HEK293 (cell line): ENCODE data around the gene TIAM2.

Source experiments
- ZNF501 ChIP-seq: fragments of 450-650 bp; formaldehyde crosslinking; IDR thresholded peaks from 2 replicates; pipeline ENCODE4 v1.5.1; 2016; ENCODE audit warnings: missing biosample characterization, missing genetic modification characterization
- TF ChIP-seq, protein P1 (sequence below): fragments of 450-650 bp; formaldehyde crosslinking; IDR thresholded peaks from 2 replicates; pipeline ENCODE4 v1.5.1; 2016; ENCODE audit warnings: missing biosample characterization, missing genetic modification characterization
- TF ChIP-seq, protein P2 (sequence below): fragments of 450-650 bp; formaldehyde crosslinking; IDR thresholded peaks from 2 replicates; pipeline ENCODE4 v1.5.1; 2017; ENCODE audit warnings: missing biosample characterization, missing genetic modification characterization

GRCh38 chr6:155232848-155233247 is 237.7 kb downstream of the TIAM2 start:
- TF ChIP-seq, protein P1, sequence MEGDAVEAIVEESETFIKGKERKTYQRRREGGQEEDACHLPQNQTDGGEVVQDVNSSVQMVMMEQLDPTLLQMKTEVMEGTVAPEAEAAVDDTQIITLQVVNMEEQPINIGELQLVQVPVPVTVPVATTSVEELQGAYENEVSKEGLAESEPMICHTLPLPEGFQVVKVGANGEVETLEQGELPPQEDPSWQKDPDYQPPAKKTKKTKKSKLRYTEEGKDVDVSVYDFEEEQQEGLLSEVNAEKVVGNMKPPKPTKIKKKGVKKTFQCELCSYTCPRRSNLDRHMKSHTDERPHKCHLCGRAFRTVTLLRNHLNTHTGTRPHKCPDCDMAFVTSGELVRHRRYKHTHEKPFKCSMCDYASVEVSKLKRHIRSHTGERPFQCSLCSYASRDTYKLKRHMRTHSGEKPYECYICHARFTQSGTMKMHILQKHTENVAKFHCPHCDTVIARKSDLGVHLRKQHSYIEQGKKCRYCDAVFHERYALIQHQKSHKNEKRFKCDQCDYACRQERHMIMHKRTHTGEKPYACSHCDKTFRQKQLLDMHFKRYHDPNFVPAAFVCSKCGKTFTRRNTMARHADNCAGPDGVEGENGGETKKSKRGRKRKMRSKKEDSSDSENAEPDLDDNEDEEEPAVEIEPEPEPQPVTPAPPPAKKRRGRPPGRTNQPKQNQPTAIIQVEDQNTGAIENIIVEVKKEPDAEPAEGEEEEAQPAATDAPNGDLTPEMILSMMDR (tag by site-specific recombination): no peak
- TF ChIP-seq, protein P2, sequence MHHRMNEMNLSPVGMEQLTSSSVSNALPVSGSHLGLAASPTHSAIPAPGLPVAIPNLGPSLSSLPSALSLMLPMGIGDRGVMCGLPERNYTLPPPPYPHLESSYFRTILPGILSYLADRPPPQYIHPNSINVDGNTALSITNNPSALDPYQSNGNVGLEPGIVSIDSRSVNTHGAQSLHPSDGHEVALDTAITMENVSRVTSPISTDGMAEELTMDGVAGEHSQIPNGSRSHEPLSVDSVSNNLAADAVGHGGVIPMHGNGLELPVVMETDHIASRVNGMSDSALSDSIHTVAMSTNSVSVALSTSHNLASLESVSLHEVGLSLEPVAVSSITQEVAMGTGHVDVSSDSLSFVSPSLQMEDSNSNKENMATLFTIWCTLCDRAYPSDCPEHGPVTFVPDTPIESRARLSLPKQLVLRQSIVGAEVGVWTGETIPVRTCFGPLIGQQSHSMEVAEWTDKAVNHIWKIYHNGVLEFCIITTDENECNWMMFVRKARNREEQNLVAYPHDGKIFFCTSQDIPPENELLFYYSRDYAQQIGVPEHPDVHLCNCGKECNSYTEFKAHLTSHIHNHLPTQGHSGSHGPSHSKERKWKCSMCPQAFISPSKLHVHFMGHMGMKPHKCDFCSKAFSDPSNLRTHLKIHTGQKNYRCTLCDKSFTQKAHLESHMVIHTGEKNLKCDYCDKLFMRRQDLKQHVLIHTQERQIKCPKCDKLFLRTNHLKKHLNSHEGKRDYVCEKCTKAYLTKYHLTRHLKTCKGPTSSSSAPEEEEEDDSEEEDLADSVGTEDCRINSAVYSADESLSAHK (tag by site-specific recombination): no peak
- TF ChIP-seq ZNF501 (tag by site-specific recombination): no peak
